Stimulated activated CD4-positive, alpha-beta T cell treated with anti-CD3 and anti-CD28 coated beads, Interleukin-12 subunit alpha, Interleukin-12 subunit beta, amount 100 ng/mL, for 4 hours (primary cell): ENCODE results near the gene C2CD5.
A peak's percentile ranks its signal among the peaks of the same experiment; 100 is the strongest.
"Not testable (repeated sequence)": the region's sequence is repeated elsewhere in the genome, so short reads cannot be mapped to it uniquely, and the experiment has no call there.

Experiments
- DNase-seq: peaks from one replicate; pipeline ENCODE4 v3.0.0-alpha.2; 2020

Gene C2CD5

GRCh38 chr12:22544038-22544979 lies at the start of gene C2CD5:
Gene C2CD5, minus strand, starts transcription at chr12:22544542. Its CDS starts 392 bp downstream, at chr12:22544150.
- peak; percentile 90 for DNase-seq

GRCh38 chr12:22593864-22594263 lies 49.5 kb upstream of the C2CD5 start:
- DNase-seq, result no peak

GRCh38 chr12:22588817-22589216 lies 44.5 kb upstream of the C2CD5 start:
- no peak for DNase-seq

- no peak for DNase-seq
Observed at GRCh38 chr12:22578328-22578727, 34.0 kb upstream of the C2CD5 start.

- DNase-seq, result no peak
Observed at GRCh38 chr12:22577667-22578066, 33.3 kb upstream of the C2CD5 start.

GRCh38 chr12:22576473-22576872 lies 32.1 kb upstream of the C2CD5 start:
- no peak for DNase-seq

- no peak for DNase-seq
Observed at GRCh38 chr12:22576065-22576464, 31.7 kb upstream of the C2CD5 start.

GRCh38 chr12:22574921-22575320 lies 30.6 kb upstream of the C2CD5 start:
- no peak for DNase-seq

- DNase-seq, result no peak
Observed at GRCh38 chr12:22573181-22573580, 28.8 kb upstream of the C2CD5 start.

GRCh38 chr12:22569253-22569652 lies 24.9 kb upstream of the C2CD5 start:
- DNase-seq, result no peak

- no peak for DNase-seq
Observed at GRCh38 chr12:22562036-22563028, 18.0 kb upstream of the C2CD5 start.

GRCh38 chr12:22554750-22555149 lies 10.4 kb upstream of the C2CD5 start:
- DNase-seq, result not testable (repeated sequence)

- DNase-seq, result no peak
Observed at GRCh38 chr12:22551624-22552023, 7.3 kb upstream of the C2CD5 start.

- DNase-seq, result no peak
Observed at GRCh38 chr12:22545255-22545654, 913 bp upstream of the C2CD5 start.

GRCh38 chr12:22543246-22544037 lies 900 bp downstream of the C2CD5 start:
- DNase-seq, result peak; percentile 34

- no peak for DNase-seq
Observed at GRCh38 chr12:22541496-22542155, 2.7 kb downstream of the C2CD5 start.

- DNase-seq, result no peak
Observed at GRCh38 chr12:22539055-22539454, 5.3 kb downstream of the C2CD5 start.

GRCh38 chr12:22538311-22538710 lies 6.0 kb downstream of the C2CD5 start:
- no peak for DNase-seq

GRCh38 chr12:22536971-22537544 lies 7.3 kb downstream of the C2CD5 start:
- DNase-seq, result no peak

- DNase-seq, result no peak
Observed at GRCh38 chr12:22536346-22536945, 7.9 kb downstream of the C2CD5 start.

- DNase-seq, result no peak
Observed at GRCh38 chr12:22535478-22535877, 8.9 kb downstream of the C2CD5 start.
